Spleen (tissue), 7 donors: ENCODE results near the gene SOX30.

Experiments
- CTCF ChIP-seq, 11 experiments: fragments of 200-600 bp in 7 of 11; fragments of 450-650 bp in 4 of 11; sonication (generic) in 4 of 11; IDR thresholded peaks in 8 of 11; conservative IDR thresholded peaks in 3 of 11; 1 replicate in 7 of 11; 2 replicates in 4 of 11; pipeline versions ENCODE4 v1.4.0 to v1.8.0; 2016 to 2021; ENCODE audit warnings: antibody characterized with exemption in 11 of 11, inconsistent platforms in 4 of 11, mild to moderate bottlenecking in 1 of 11
- POLR2AphosphoS5 ChIP-seq, 3 donors: sonication (generic); formaldehyde crosslinking; IDR thresholded peaks; one replicate each; pipeline ENCODE4 v1.5.1; 2017; ENCODE audit warnings: antibody characterized with exemption in 3 of 3
- donor health status: DM: no; HTN: no; CAD: no; lungs with moderate emphysema.
- donor health status: DM: no; HTN: no; CAD: no.
- donor health status: DM: no; HTN: no; CAD: no.

GRCh38 chr5:157600252-157600651, 52.0 kb downstream of the SOX30 start:
- TF ChIP-seq CTCF (IDR thresholded peaks at IDR 0.05 in 8 of 11, conservative IDR thresholded peaks at IDR 0.05 in 3 of 11) (no peak), POLR2AphosphoS5 (IDR thresholded peaks at IDR 0.05) (no peak)
